Hepatocyte (in vitro differentiated cells): Measurements from ENCODE around the gene TNF. TPM values are rescaled to one million over a fixed set of nuclear protein-coding genes. Genes with fewer than 3 reads are reported as not detected.

Source experiments
- DNase-seq: peaks from one replicate; pipeline ENCODE4 v3.0.0-alpha.2; 2016; ENCODE audit warnings: low spot score
- H2AFZ ChIP-seq: fragments of 200-600 bp; sonication (generic); 2 replicates; pipeline ENCODE4 v1.6.0; 2016; ENCODE audit warnings: antibody characterized with exemption, mild to moderate bottlenecking
- H3K27ac ChIP-seq: fragments of 200-600 bp; sonication (generic); 2 replicates; pipeline ENCODE4 v1.5.1; 2016; ENCODE audit warnings: mild to moderate bottlenecking
- H3K27me3 ChIP-seq: fragments of 200-600 bp; sonication (generic); 2 replicates; pipeline ENCODE4 v1.6.1; 2016
- H3K36me3 ChIP-seq: fragments of 200-600 bp; sonication (generic); replicated peaks from 2 replicates; pipeline ENCODE4 v1.5.1; 2016; ENCODE audit warnings: low read depth; ENCODE audit not compliant: insufficient read depth
- H3K4me1 ChIP-seq: fragments of 200-600 bp; sonication (generic); 2 replicates; pipeline ENCODE4 v1.5.1; 2016; ENCODE audit warnings: mild to moderate bottlenecking, moderate library complexity; ENCODE audit not compliant: insufficient read depth
- H3K4me2 ChIP-seq: fragments of 200-600 bp; sonication (generic); 2 replicates; pipeline ENCODE4 v1.6.0; 2016
- H3K4me3 ChIP-seq: fragments of 200-600 bp; sonication (generic); 2 replicates; pipeline ENCODE4 v1.5.1; 2016; ENCODE audit warnings: mild to moderate bottlenecking
- H3K79me2 ChIP-seq: fragments of 200-600 bp; sonication (generic); 2 replicates; pipeline ENCODE4 v1.6.0; 2017; ENCODE audit warnings: mild to moderate bottlenecking
- H3K9me2 ChIP-seq: fragments of 200-600 bp; sonication (generic); replicated peaks from 2 replicates; pipeline ENCODE4 v1.6.0; 2017; ENCODE audit warnings: mild to moderate bottlenecking; ENCODE audit not compliant: insufficient read depth
- H3K9me3 ChIP-seq: fragments of 200-600 bp; sonication (generic); 2 replicates; pipeline ENCODE4 v1.5.1; 2016; ENCODE audit warnings: low read depth, mild to moderate bottlenecking
- H4K20me1 ChIP-seq: fragments of 200-600 bp; sonication (generic); 2 replicates; pipeline ENCODE4 v1.6.0; 2016; ENCODE audit warnings: mild to moderate bottlenecking; ENCODE audit not compliant: insufficient read depth, poor library complexity, severe bottlenecking
- CTCF ChIP-seq: fragments of 200-600 bp; sonication (generic); IDR thresholded peaks from 2 replicates; pipeline ENCODE4 v1.5.1; 2016; ENCODE audit warnings: antibody characterized with exemption, mild to moderate bottlenecking; ENCODE audit not compliant: poor library complexity
- EZH2 ChIP-seq: fragments of 200-600 bp; sonication (generic); IDR thresholded peaks from 2 replicates; pipeline ENCODE4 v1.6.1; 2016; ENCODE audit warnings: antibody characterized with exemption, mild to moderate bottlenecking, borderline replicate concordance
- EZH2phosphoT487 ChIP-seq: fragments of 200-600 bp; sonication (generic); IDR thresholded peaks from one replicate; pipeline ENCODE4 v1.6.1; 2018; ENCODE audit warnings: antibody characterized with exemption, mild to moderate bottlenecking, low read depth, moderate library complexity; ENCODE audit not compliant: unreplicated experiment, severe bottlenecking
- WGBS: methylation state at CpG from one replicate; pipeline ENCODE4 v1.1.6; 2016; ENCODE audit warnings: low lambda C conversion rate; ENCODE audit errors: missing lambda C conversion rate; 5-methylcytosine and 5-hydroxymethylcytosine counted together
- polyA plus RNA-seq: library from polyadenylated mRNA; unstranded; fragments of >200 nt; fragmentation: Nextera tagmentation; extraction: Ambion mirVana; gene quantifications from 2 replicates; pipeline ENCODE4 v1.2.1, GENCODE V29; 2016
- total RNA-seq: library from RNA; depleted of rRNA; stranded (reverse); fragments of >200 nt; gene quantifications from 2 replicates; pipeline ENCODE4 v1.2.3, GENCODE V29; 2014

The TNF gene
- total and polyA plus RNA-seq, 2 experiments from 2014 or later, result 0.63 to 0.91 TPM

DNA sequence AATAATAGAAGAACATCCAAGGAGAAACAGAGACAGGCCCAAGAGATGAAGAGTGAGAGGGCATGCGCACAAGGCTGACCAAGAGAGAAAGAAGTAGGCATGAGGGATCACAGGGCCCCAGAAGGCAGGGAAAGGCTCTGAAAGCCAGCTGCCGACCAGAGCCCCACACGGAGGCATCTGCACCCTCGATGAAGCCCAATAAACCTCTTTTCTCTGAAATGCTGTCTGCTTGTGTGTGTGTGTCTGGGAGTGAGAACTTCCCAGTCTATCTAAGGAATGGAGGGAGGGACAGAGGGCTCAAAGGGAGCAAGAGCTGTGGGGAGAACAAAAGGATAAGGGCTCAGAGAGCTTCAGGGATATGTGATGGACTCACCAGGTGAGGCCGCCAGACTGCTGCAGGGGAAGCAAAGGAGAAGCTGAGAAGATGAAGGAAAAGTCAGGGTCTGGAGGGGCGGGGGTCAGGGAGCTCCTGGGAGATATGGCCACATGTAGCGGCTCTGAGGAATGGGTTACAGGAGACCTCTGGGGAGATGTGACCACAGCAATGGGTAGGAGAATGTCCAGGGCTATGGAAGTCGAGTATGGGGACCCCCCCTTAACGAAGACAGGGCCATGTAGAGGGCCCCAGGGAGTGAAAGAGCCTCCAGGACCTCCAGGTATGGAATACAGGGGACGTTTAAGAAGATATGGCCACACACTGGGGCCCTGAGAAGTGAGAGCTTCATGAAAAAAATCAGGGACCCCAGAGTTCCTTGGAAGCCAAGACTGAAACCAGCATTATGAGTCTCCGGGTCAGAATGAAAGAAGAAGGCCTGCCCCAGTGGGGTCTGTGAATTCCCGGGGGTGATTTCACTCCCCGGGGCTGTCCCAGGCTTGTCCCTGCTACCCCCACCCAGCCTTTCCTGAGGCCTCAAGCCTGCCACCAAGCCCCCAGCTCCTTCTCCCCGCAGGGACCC, 981 bp upstream of the TNF start:
- H3K79me2 ChIP-seq, result no peaks in the 10 kb centered on the region
- H2AFZ ChIP-seq, result no peak overlapping the region
- TF ChIP-seq EZH2, result no peak
- H3K4me2 ChIP-seq, result no peak overlapping the region
- H4K20me1 ChIP-seq, result no peaks in the 10 kb centered on the region
- H3K9me2 ChIP-seq, result no peaks in the 10 kb centered on the region
- H3K9me3 ChIP-seq, result no peaks in the 10 kb centered on the region
- H3K4me3 ChIP-seq, result no peak overlapping the region
- H3K27me3 ChIP-seq, result no peaks in the 10 kb centered on the region
- H3K4me1 ChIP-seq, result no peaks in the 10 kb centered on the region
- 83% methylated on average over 14 of the region's 14 CpGs for WGBS
- DNase-seq, result no peak
- H3K27ac ChIP-seq, result no peak overlapping the region
- H3K36me3 ChIP-seq, result no peaks in the 10 kb centered on the region

GRCh38 chr6:31575952-31576685, 754 bp downstream of the TNF start:
- peaks cover 2% of the 10 kb centered on the region for H3K4me1 ChIP-seq
- no peaks in the 10 kb centered on the region for H3K79me2 ChIP-seq
- no peaks in the 10 kb centered on the region for H3K9me2 ChIP-seq
- H4K20me1 ChIP-seq, result no peaks in the 10 kb centered on the region
- H3K27ac ChIP-seq, result no peak overlapping the region
- H3K36me3 ChIP-seq, result no peaks in the 10 kb centered on the region
- WGBS, result 68% methylated on average over 8 of the region's 8 CpGs
- no peak overlapping the region for H2AFZ ChIP-seq
- H3K4me2 ChIP-seq, result no peak overlapping the region
- H3K4me3 ChIP-seq, result no peak overlapping the region
- no peaks in the 10 kb centered on the region for H3K27me3 ChIP-seq
- TF ChIP-seq EZH2 (no peak), CTCF (no peak), EZH2phosphoT487 (no peak)
- no peak for DNase-seq
- H3K9me3 ChIP-seq, result no peaks in the 10 kb centered on the region

DNA sequence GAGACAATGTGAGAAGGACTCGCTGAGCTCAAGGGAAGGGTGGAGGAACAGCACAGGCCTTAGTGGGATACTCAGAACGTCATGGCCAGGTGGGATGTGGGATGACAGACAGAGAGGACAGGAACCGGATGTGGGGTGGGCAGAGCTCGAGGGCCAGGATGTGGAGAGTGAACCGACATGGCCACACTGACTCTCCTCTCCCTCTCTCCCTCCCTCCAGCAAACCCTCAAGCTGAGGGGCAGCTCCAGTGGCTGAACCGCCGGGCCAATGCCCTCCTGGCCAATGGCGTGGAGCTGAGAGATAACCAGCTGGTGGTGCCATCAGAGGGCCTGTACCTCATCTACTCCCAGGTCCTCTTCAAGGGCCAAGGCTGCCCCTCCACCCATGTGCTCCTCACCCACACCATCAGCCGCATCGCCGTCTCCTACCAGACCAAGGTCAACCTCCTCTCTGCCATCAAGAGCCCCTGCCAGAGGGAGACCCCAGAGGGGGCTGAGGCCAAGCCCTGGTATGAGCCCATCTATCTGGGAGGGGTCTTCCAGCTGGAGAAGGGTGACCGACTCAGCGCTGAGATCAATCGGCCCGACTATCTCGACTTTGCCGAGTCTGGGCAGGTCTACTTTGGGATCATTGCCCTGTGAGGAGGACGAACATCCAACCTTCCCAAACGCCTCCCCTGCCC, 1.7 kb downstream of the TNF start:
- Histone ChIP-seq H3K27me3 (no peaks in the 10 kb centered on the region), H4K20me1 (no peaks in the 10 kb centered on the region), H3K9me2 (no peaks in the 10 kb centered on the region), H3K4me2 (no peak overlapping the region), H3K4me1 (peaks cover 2% of the 10 kb centered on the region), H3K4me3 (no peak overlapping the region), H3K79me2 (no peaks in the 10 kb centered on the region), H3K9me3 (no peaks in the 10 kb centered on the region), H3K27ac (no peak overlapping the region), H2AFZ (no peak overlapping the region), H3K36me3 (no peaks in the 10 kb centered on the region)
- 89% methylated on average over 19 of the region's 19 CpGs for WGBS
- no peak for DNase-seq
- TF ChIP-seq EZH2 (no peak), EZH2phosphoT487 (no peak), CTCF (no peak)
